HepG2 (cell line): Measurements from ENCODE around the gene FBXO30. TPM values are rescaled to one million over a fixed set of nuclear protein-coding genes. Genes with fewer than 3 reads are reported as not detected.

Experiments
- ATAC-seq: fragments of 200-7000 bp; cut with Tn5 transposase; 3 replicates; pipeline ENCODE4 v1.9.1; 2020; ENCODE audit warnings: mild to moderate bottlenecking, moderate library complexity
- BruUV-seq: library from RNA; stranded (reverse); fragments of 400-500 nt; replicated peaks from 2 replicates; lab custom pipeline; 2021; lab: Mats Ljungman, UMichigan
- CTCF ChIA-PET: fragments of 300-600 bp; formaldehyde crosslinking; extraction: SDS; loops from one replicate; lab custom pipeline; 2021; ENCODE audit warnings: low total read pairs, inconsistent platforms, low intra/inter-chr PET ratio; lab: Yijun Ruan, JAX
- POLR2A ChIA-PET: fragments of 350-600 bp; sonication (Branson Sonifier 250); formaldehyde crosslinking; loops from one replicate; lab custom pipeline; 2020; ENCODE audit warnings: antibody characterized with exemption, inconsistent platforms; lab: Yijun Ruan, JAX
- DNase-seq: peaks from one replicate; pipeline ENCODE4 v3.0.0-alpha.2; 2015; ENCODE audit warnings: low spot score
- FAIRE-seq: peaks from 3 replicates; lab custom pipeline; 2011; peaks lifted over from hg19 to GRCh38; lab: Jason Lieb, UNC
- H2AFZ ChIP-seq: one replicate; pipeline ENCODE4 v1.6.1; 2011; ENCODE audit warnings: low read length, inconsistent platforms
- H3K27ac ChIP-seq: fragments of 300-600 bp; 3 replicates; pipeline ENCODE4 v1.8.0; 2011; ENCODE audit warnings: mixed run types, mild to moderate bottlenecking, mixed read lengths, low read length, inconsistent platforms; ENCODE audit not compliant: insufficient read depth; ENCODE audit errors: extremely low read length
- H3K27me3 ChIP-seq, 2 experiments: fragments of 200-600 bp in 1 of 2; 2 replicates in 1 of 2; 3 replicates in 1 of 2; pipeline versions ENCODE4 v1.6.0 to v1.8.0; 2011; ENCODE audit warnings: low read length in 2 of 2, mild to moderate bottlenecking in 2 of 2, moderate library complexity in 2 of 2, inconsistent platforms in 1 of 2; ENCODE audit not compliant: insufficient read depth in 2 of 2, control insufficient read depth in 1 of 2
- H3K36me3 ChIP-seq, 2 experiments: fragments of 200-600 bp in 1 of 2; replicated peaks in 1 of 2; 2 replicates in 1 of 2; 3 replicates in 1 of 2; pipeline versions ENCODE4 v1.5.1 to v1.8.0; 2011; ENCODE audit warnings: low read length in 2 of 2, inconsistent platforms in 1 of 2; ENCODE audit not compliant: insufficient read depth in 2 of 2, control insufficient read depth in 1 of 2
- H3K4me1 ChIP-seq: 2 replicates; pipeline ENCODE4 v1.5.1; 2012; ENCODE audit warnings: low read length, inconsistent platforms; ENCODE audit not compliant: insufficient read depth
- H3K4me2 ChIP-seq: 2 replicates; pipeline ENCODE4 v1.6.0; 2011; ENCODE audit warnings: low read depth, low read length, inconsistent platforms
- H3K4me3 ChIP-seq, 3 experiments: fragments of 200-600 bp in 1 of 3; sonication (generic), shearing (Covaris generic) in 1 of 3; replicated peaks in 1 of 3; 2 replicates each; pipeline ENCODE4 v1.5.1; 2011 to 2016; ENCODE audit warnings: low read length in 3 of 3, inconsistent platforms in 2 of 3, low read depth in 2 of 3, mild to moderate bottlenecking in 2 of 3, control low read depth in 1 of 3, mixed read lengths in 1 of 3; ENCODE audit not compliant: insufficient read depth in 1 of 3
- H3K79me2 ChIP-seq: one replicate; pipeline ENCODE4 v1.6.1; 2011; ENCODE audit warnings: low read length, inconsistent platforms; ENCODE audit not compliant: insufficient read depth
- H3K9ac ChIP-seq: 2 replicates; pipeline ENCODE4 v1.6.0; 2011; ENCODE audit warnings: mild to moderate bottlenecking, low read depth, low read length, inconsistent platforms; ENCODE audit not compliant: insufficient read depth
- H3K9me3 ChIP-seq: 2 replicates; pipeline ENCODE4 v1.5.1; 2012; ENCODE audit warnings: mild to moderate bottlenecking, low read length
- H4K20me1 ChIP-seq: 2 replicates; pipeline ENCODE4 v1.6.0; 2011; ENCODE audit warnings: inconsistent platforms, mild to moderate bottlenecking, low read length, moderate library complexity; ENCODE audit not compliant: insufficient read depth
- ARNTL ChIP-seq: sonication (generic); formaldehyde crosslinking; IDR thresholded peaks from 2 replicates; pipeline ENCODE4 v1.4.0; 2020; ENCODE audit warnings: mild to moderate bottlenecking, missing genetic modification reagents
- FUBP1 ChIP-seq: sonication (generic); formaldehyde crosslinking; IDR thresholded peaks from 2 replicates; pipeline ENCODE4 v1.5.1; 2020; ENCODE audit warnings: missing genetic modification reagents, mild to moderate bottlenecking, borderline replicate concordance
- GATA4 ChIP-seq: sonication (generic); IDR thresholded peaks from 2 replicates; pipeline ENCODE4 v1.6.1; 2016; ENCODE audit warnings: antibody characterized with exemption, low read depth, borderline replicate concordance
- GTF2F1 ChIP-seq: fragments of 150-350 bp; IDR thresholded peaks from 2 replicates; pipeline ENCODE4 v1.6.1; 2014; ENCODE audit warnings: low read length
- MXD3 ChIP-seq: IDR thresholded peaks from 2 replicates; pipeline ENCODE4 v1.6.1; 2016; ENCODE audit warnings: mild to moderate bottlenecking, missing biosample characterization, missing genetic modification reagents
- ZBTB3 ChIP-seq: sonication (generic); formaldehyde crosslinking; IDR thresholded peaks from 2 replicates; pipeline ENCODE4 v1.4.0; 2020; ENCODE audit warnings: low read depth, mild to moderate bottlenecking, moderate library complexity, missing genetic modification reagents, borderline replicate concordance
- ZBTB34 ChIP-seq: sonication (generic); formaldehyde crosslinking; IDR thresholded peaks from 2 replicates; pipeline ENCODE4 v1.8.0; 2022; ENCODE audit warnings: mild to moderate bottlenecking, missing genetic modification reagents
- ZC3H4 ChIP-seq: sonication (generic); formaldehyde crosslinking; IDR thresholded peaks from 2 replicates; pipeline ENCODE4 v1.4.0; 2020; ENCODE audit warnings: missing genetic modification reagents, borderline replicate concordance
- ZFYVE20 ChIP-seq: sonication (generic); formaldehyde crosslinking; IDR thresholded peaks from 2 replicates; pipeline ENCODE4 v1.8.0; 2023; ENCODE audit warnings: low read depth, mild to moderate bottlenecking, moderate library complexity, missing genetic modification reagents, borderline replicate concordance
- ZMYM2 ChIP-seq: sonication (generic); formaldehyde crosslinking; IDR thresholded peaks from 2 replicates; pipeline ENCODE4 v1.8.0; 2022; ENCODE audit warnings: mild to moderate bottlenecking, missing genetic modification reagents
- ZMYM3 ChIP-seq: sonication (generic); formaldehyde crosslinking; IDR thresholded peaks from 2 replicates; pipeline ENCODE4 v1.5.1; 2020; ENCODE audit warnings: mild to moderate bottlenecking, missing genetic modification reagents
- ZNF124 ChIP-seq: sonication (generic); formaldehyde crosslinking; IDR thresholded peaks from 2 replicates; pipeline ENCODE4 v1.4.0; 2020; ENCODE audit warnings: missing genetic modification reagents
- ZNF225 ChIP-seq: sonication (generic); formaldehyde crosslinking; IDR thresholded peaks from 2 replicates; pipeline ENCODE4 v1.4.0; 2020; ENCODE audit warnings: mild to moderate bottlenecking, missing genetic modification reagents
- ZNF253 ChIP-seq: sonication (generic); formaldehyde crosslinking; IDR thresholded peaks from 2 replicates; pipeline ENCODE4 v1.8.0; 2022; ENCODE audit warnings: mild to moderate bottlenecking, missing genetic modification reagents, borderline replicate concordance
- ZNF446 ChIP-seq: sonication (generic); formaldehyde crosslinking; IDR thresholded peaks from 2 replicates; pipeline ENCODE4 v1.5.0; 2020; ENCODE audit warnings: mild to moderate bottlenecking, missing genetic modification reagents
- ZNF614 ChIP-seq: IDR thresholded peaks from 2 replicates; pipeline ENCODE4 v1.6.1; 2018; ENCODE audit warnings: missing biosample characterization, missing genetic modification reagents, inconsistent platforms, borderline replicate concordance
- WGBS: methylation state at CpG from one replicate; pipeline ENCODE4 v1.1.6; 2017; ENCODE audit warnings: low lambda C conversion rate; 5-methylcytosine and 5-hydroxymethylcytosine counted together
- in situ Hi-C: cut with HindIII; loops from 2 replicates; pipeline ENCODE4 v1.10.0; 2017; ENCODE audit warnings: low pct_unique_long_range_greater_than_20kb; ENCODE audit not compliant: extremely low pct_ligation_motif_present
- intact Hi-C: fragments of 100-400 bp; cut with micrococcal nuclease; formaldehyde crosslinking; loops from one replicate; pipeline ENCODE4 v1.10.0; 2022; ENCODE audit not compliant: unreplicated experiment
- polyA plus RNA-seq, 8 experiments: library from polyadenylated mRNA; depleted of rRNA in 3 of 8; stranded (reverse) in 7 of 8; unstranded in 1 of 8; fragments of >200 nt; fragmentation: Illumina TruSeq in 4 of 8; extraction: Trizol in 4 of 8; gene quantifications; 2 replicates each; pipeline versions ENCODE4 v1.2.1 to v1.2.3, GENCODE V29; 2011 to 2016; ENCODE audit warnings: low read depth in 4 of 8, missing spikeins in 1 of 8, mixed read lengths in 1 of 8; ENCODE audit not compliant: insufficient read depth in 1 of 8
- total RNA-seq, 5 experiments: library from RNA; depleted of rRNA; stranded (reverse); fragments of >200 nt; fragmentation: Illumina TruSeq; extraction: Trizol; gene quantifications; 2 replicates each; pipeline ENCODE4 v1.2.3, GENCODE V29; 2016; ENCODE audit warnings: low read depth in 1 of 5

The FBXO30 gene
- total and polyA plus RNA-seq, 2 of the 13 experiments (the other 11 are each of a cell fraction or from before 2014, with no cell fraction given) = 3.2 to 7.1 TPM

- no peak for DNase-seq
- H3K4me2 ChIP-seq = no peak overlapping the region
- H3K9me3 ChIP-seq = peaks cover 23% of the 10 kb centered on the region; the same call in 1 of the 2 replicates
- H4K20me1 ChIP-seq = no peaks in the 10 kb centered on the region
- H3K27me3 ChIP-seq = no peaks in the 10 kb centered on the region
- CTCF ChIA-PET = no interaction called here
- no peak overlapping the region for H3K9ac ChIP-seq
- intact Hi-C loops (no loop called here), in situ Hi-C loops (no loop called here)
- no peaks in the 10 kb centered on the region for H3K79me2 ChIP-seq
- no peak for ATAC-seq
- peaks cover 0 to 1% of the 10 kb centered on the region in 2 experiments; a peak in 2 of 5 replicates for H3K36me3 ChIP-seq
- no peak overlapping the region for H2AFZ ChIP-seq
- POLR2A ChIA-PET = no interaction called here
- TF ChIP-seq ZNF124 (no peak), ZNF446 (CRISPR knock-in tag) (no peak), GTF2F1 (no peak), ZNF253 (CRISPR knock-in tag) (no peak), ZNF225 (CRISPR knock-in tag) (no peak), ZMYM3 (CRISPR knock-in tag) (no peak), ZFYVE20 (CRISPR knock-in tag) (no peak)
- H3K4me3 ChIP-seq = no peak overlapping the region
- FAIRE-seq = no peak
- no peak overlapping the region for H3K27ac ChIP-seq
- no peaks in the 10 kb centered on the region for H3K4me1 ChIP-seq
- no TSS peak for BruUV-seq
- WGBS = 86% methylated on average over 3 of the region's 3 CpGs
Observed at GRCh38 chr6:145787688-145788087, 26.9 kb downstream of the FBXO30 start.

- TF ChIP-seq ZC3H4 (CRISPR knock-in tag) (no peak), ZNF614 (CRISPR knock-in tag) (no peak), ZBTB3 (no peak), ARNTL (CRISPR knock-in tag) (no peak), FUBP1 (CRISPR knock-in tag) (no peak), GATA4 (no peak), ZMYM2 (CRISPR knock-in tag) (no peak), ZBTB34 (CRISPR knock-in tag) (no peak), MXD3 (no peak)
- ATAC-seq = no peak
- WGBS = 100% methylated on average over 1 of the region's 1 CpG
- no peak overlapping the region for H3K4me3 ChIP-seq
- peaks cover 0 to 1% of the 10 kb centered on the region in 2 experiments; a peak in 1 of 5 replicates for H3K36me3 ChIP-seq
- no peak overlapping the region for H3K4me2 ChIP-seq
- ChIA-PET POLR2A (no interaction called here), CTCF (no interaction called here)
- in situ Hi-C loops (no loop called here), intact Hi-C loops (no loop called here)
- H2AFZ ChIP-seq = no peak overlapping the region
- H3K79me2 ChIP-seq = no peaks in the 10 kb centered on the region
- no peak for DNase-seq
- FAIRE-seq = no peak
- no peaks in the 10 kb centered on the region for H3K4me1 ChIP-seq
- no peaks in the 10 kb centered on the region for H3K9me3 ChIP-seq
- no peaks in the 10 kb centered on the region for H4K20me1 ChIP-seq
- no peak overlapping the region for H3K9ac ChIP-seq
- no peak overlapping the region for H3K27ac ChIP-seq
- no TSS peak for BruUV-seq
- H3K27me3 ChIP-seq = no peaks in the 10 kb centered on the region
Observed at GRCh38 chr6:145784683-145785082, 29.9 kb downstream of the FBXO30 start.
